Fibroblast of lung (primary cell): ENCODE data around the gene NGDN. TPM values are rescaled to one million over a fixed set of nuclear protein-coding genes. Genes with fewer than 3 reads are reported as not detected.
A peak's percentile ranks its signal among the peaks of the same experiment; 100 is the strongest.

Experiments
- DNase-seq, 2 donors: peaks; one replicate each; pipeline versions ENCODE4 v3.0.0 to v3.0.0-alpha.2; 2010; ENCODE audit warnings: low read depth in 2 of 2
- H2AFZ ChIP-seq: 2 replicates; pipeline ENCODE4 v1.5.1; 2012; ENCODE audit warnings: low read length, control low read depth, inconsistent platforms
- H3K27ac ChIP-seq: 2 replicates; pipeline ENCODE4 v1.5.1; 2011; ENCODE audit warnings: low read length, control low read depth; ENCODE audit not compliant: insufficient read depth
- H3K27me3 ChIP-seq: 2 replicates; pipeline ENCODE4 v1.5.1; 2011; ENCODE audit warnings: mild to moderate bottlenecking, low read length; ENCODE audit not compliant: control insufficient read depth, insufficient read depth
- H3K36me3 ChIP-seq: 2 replicates; pipeline ENCODE4 v1.5.1; 2011; ENCODE audit warnings: low read length; ENCODE audit not compliant: control insufficient read depth, insufficient read depth
- H3K4me1 ChIP-seq: 2 replicates; pipeline ENCODE4 v1.5.1; 2011; ENCODE audit warnings: low read length; ENCODE audit not compliant: control insufficient read depth, insufficient read depth; ENCODE audit errors: extremely low read depth
- H3K4me2 ChIP-seq: 2 replicates; pipeline ENCODE4 v1.5.1; 2011; ENCODE audit warnings: low read length, control low read depth; ENCODE audit not compliant: insufficient read depth; ENCODE audit errors: extremely low read depth
- H3K4me3 ChIP-seq, 4 experiments: fragments of 200-600 bp in 1 of 4; sonication (generic) in 1 of 4; replicated peaks in 1 of 4; 2 replicates each; pipeline ENCODE4 v1.5.1; 2011 to 2016; ENCODE audit warnings: low read length in 4 of 4, low read depth in 3 of 4, mild to moderate bottlenecking in 3 of 4, control low read depth in 2 of 4, inconsistent platforms in 1 of 4, mixed read lengths in 1 of 4; ENCODE audit not compliant: insufficient read depth in 1 of 4; ENCODE audit errors: control extremely low read depth in 1 of 4
- H3K79me2 ChIP-seq: 2 replicates; pipeline ENCODE4 v1.5.1; 2012; ENCODE audit warnings: mild to moderate bottlenecking, low read length, inconsistent platforms; ENCODE audit not compliant: control insufficient read depth, insufficient read depth
- H3K9ac ChIP-seq: 2 replicates; pipeline ENCODE4 v1.5.1; 2011; ENCODE audit warnings: mild to moderate bottlenecking, low read length, control low read depth; ENCODE audit not compliant: insufficient read depth
- H3K9me3 ChIP-seq: 2 replicates; pipeline ENCODE4 v1.5.1; 2012; ENCODE audit warnings: low read depth, low read length; ENCODE audit not compliant: control insufficient read depth, insufficient read depth
- H4K20me1 ChIP-seq: 2 replicates; pipeline ENCODE4 v1.5.1; 2011; ENCODE audit warnings: low read length; ENCODE audit not compliant: control insufficient read depth, insufficient read depth; ENCODE audit errors: extremely low read depth
- CTCF ChIP-seq, 2 donors: IDR thresholded peaks in 1 of 2; conservative IDR thresholded peaks in 1 of 2; 1 replicate in 1 of 2; 2 replicates in 1 of 2; pipeline ENCODE4 v1.5.1; 2011 to 2012; ENCODE audit warnings: low read length in 2 of 2, control low read depth in 1 of 2, inconsistent platforms in 1 of 2, low read depth in 1 of 2, mild to moderate bottlenecking in 1 of 2
- EZH2 ChIP-seq: IDR thresholded peaks from 2 replicates; pipeline ENCODE4 v1.5.1; 2012; ENCODE audit warnings: low read length, control low read depth, mild to moderate bottlenecking; ENCODE audit errors: missing control alignments
- polyA minus RNA-seq: library from RNA; depleted of rRNA, polyadenylated mRNA; stranded (reverse); fragments of >200 nt; gene quantifications from 2 replicates; pipeline ENCODE4 v1.2.3, GENCODE V29; 2011; ENCODE audit warnings: low replicate concordance
- polyA plus RNA-seq, 2 donors: library from polyadenylated mRNA; depleted of rRNA in 1 of 2; stranded (reverse) in 1 of 2; unstranded in 1 of 2; fragments of >200 nt; gene quantifications; 2 replicates each; pipeline ENCODE4 v1.2.1, GENCODE V29; 2011 to 2012; ENCODE audit warnings: missing spikeins in 1 of 2
- total RNA-seq: library from RNA; depleted of rRNA; stranded (reverse); fragments of >200 nt; gene quantifications from 2 replicates; pipeline ENCODE4 v1.2.1, GENCODE V29; 2014

Gene NGDN
- 46.9 and 51.9 TPM in 2 replicates for total RNA-seq
- polyA plus RNA-seq: 39.5 and 47.7 TPM in 2 replicates
- polyA plus RNA-seq (2012): 27.1 and 35.2 TPM in 2 replicates
- polyA minus RNA-seq: 3.9 and 7.0 TPM in 2 replicates

DNA sequence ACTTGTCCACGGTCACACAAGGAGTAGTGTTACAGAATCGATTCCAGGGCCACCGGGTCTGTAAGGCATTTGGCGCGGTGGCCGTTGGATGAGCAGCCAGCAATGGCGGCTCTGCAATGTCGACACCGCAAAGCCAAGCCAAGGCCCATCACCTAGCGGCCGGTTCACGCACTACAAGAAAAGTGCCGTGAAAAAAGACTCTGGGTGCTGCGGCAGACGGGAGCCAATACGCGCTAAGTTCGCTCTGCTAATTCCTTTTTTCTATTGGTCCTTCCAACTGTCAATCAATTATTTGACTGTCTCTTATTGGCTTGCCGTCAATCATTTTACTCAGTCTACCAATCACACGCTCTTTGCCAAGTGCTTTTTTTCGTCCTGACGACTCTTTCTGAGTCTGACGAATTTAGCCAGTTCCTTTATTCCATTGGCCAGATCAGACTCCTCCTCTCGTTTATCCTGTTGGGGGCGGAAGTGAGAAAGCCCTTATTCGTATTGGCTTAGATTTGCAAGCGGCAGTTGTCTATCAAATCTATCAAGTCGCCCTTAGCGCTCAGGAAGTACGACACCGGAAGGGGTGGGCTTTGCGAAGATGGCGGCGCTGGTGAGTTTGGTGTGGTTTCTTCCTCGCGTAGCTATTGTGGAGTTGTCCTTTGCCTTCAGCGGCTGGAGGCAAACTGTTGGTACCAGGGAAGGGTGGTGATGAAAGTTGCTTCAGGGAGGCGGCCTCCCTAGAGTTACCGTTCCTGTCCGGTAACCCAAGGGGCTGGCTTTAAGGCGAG lies at the start of gene NGDN:
NGDN (plus strand) TSS at position 577 of the 779 bp plus-strand sequence; CDS start at position 590, 13 bp downstream.
- peak within 1 kb of the TSS; percentile 93 for H3K27ac ChIP-seq
- H3K4me2 ChIP-seq: peak within 1 kb of the TSS; percentile 95
- peak within 1 kb of the TSS; percentile 81 for H3K9ac ChIP-seq
- peaks cover 6% of the 10 kb centered on the region for H3K36me3 ChIP-seq
- H3K4me3 ChIP-seq: peak within 1 kb of the TSS; percentile 77 to 98 (median 90)
- no peaks in the 10 kb centered on the region for H4K20me1 ChIP-seq
- H3K79me2 ChIP-seq: peaks cover 17% of the 10 kb centered on the region
- peaks cover 4% of the 10 kb centered on the region for H3K4me1 ChIP-seq
- H3K9me3 ChIP-seq: no peaks in the 10 kb centered on the region
- peak within 1 kb of the TSS; percentile 91 for H2AFZ ChIP-seq
- TF ChIP-seq CTCF (conservative IDR thresholded peaks at IDR 0.05 in 1 of 2, IDR thresholded peaks at IDR 0.05 in 1 of 2; ENCODE audit: low read depth in 1 of 2, low read length in 2 of 2): peak; percentile 67 to 79
- no peak for TF ChIP-seq EZH2
- H3K27me3 ChIP-seq: no peaks in the 10 kb centered on the region
- peak; percentile 100 for DNase-seq

- Histone ChIP-seq H3K79me2 (no peaks in the 10 kb centered on the region), H3K9me3 (no peaks in the 10 kb centered on the region), H3K9ac (no peak overlapping the region), H3K4me2 (no peak overlapping the region), H3K4me1 (no peaks in the 10 kb centered on the region), H3K4me3 (no peak overlapping the region), H4K20me1 (no peaks in the 10 kb centered on the region), H2AFZ (no peak overlapping the region), H3K36me3 (no peaks in the 10 kb centered on the region), H3K27me3 (peaks cover 6% of the 10 kb centered on the region), H3K27ac (no peak overlapping the region)
- TF ChIP-seq EZH2 (no peak), CTCF (conservative IDR thresholded peaks at IDR 0.05 in 1 of 2, IDR thresholded peaks at IDR 0.05 in 1 of 2; ENCODE audit: low read depth in 1 of 2, low read length in 2 of 2) (no peak)
- DNase-seq: no peak
These were observed 47.9 kb upstream of the NGDN start for GRCh38 chr14:23421594-23421993.

DNA sequence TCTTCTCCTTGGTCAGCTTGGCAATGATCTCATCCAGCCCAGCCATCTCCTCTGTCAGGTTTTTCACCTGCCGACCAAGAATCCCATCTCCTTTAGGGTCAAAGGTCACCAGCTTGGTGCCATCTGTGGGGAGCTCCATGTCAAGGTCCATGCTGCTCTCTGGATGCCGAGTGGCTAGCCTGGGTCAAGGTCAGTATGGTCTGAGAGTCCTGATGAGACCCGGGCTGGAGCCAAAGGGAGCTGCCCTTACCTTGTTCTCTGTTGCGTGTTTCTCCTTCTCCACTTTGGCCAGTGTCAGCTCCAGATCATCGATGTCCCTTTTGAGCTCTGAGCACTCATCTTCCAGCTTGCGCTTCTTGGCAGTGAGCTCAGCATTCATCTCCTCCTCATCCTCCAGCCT lies 45.8 kb upstream of the NGDN start:
- TF ChIP-seq CTCF (conservative IDR thresholded peaks at IDR 0.05 in 1 of 2, IDR thresholded peaks at IDR 0.05 in 1 of 2; ENCODE audit: low read depth in 1 of 2, low read length in 2 of 2) (no peak), EZH2 (no peak)
- no peak overlapping the region for H3K27ac ChIP-seq

More for the DNA sequence above, 45.8 kb upstream of the NGDN start:
- H3K27me3 ChIP-seq: peaks cover 6% of the 10 kb centered on the region
- no peak overlapping the region for H3K4me3 ChIP-seq
- DNase-seq: no peak
- H3K9ac ChIP-seq: no peak overlapping the region
- no peak overlapping the region for H3K4me2 ChIP-seq
- no peaks in the 10 kb centered on the region for H3K36me3 ChIP-seq
- no peaks in the 10 kb centered on the region for H3K9me3 ChIP-seq
- no peaks in the 10 kb centered on the region for H3K4me1 ChIP-seq
- no peaks in the 10 kb centered on the region for H4K20me1 ChIP-seq
- H2AFZ ChIP-seq: no peak overlapping the region
- no peaks in the 10 kb centered on the region for H3K79me2 ChIP-seq
